Right cardiac atrium (tissue), 5 donors: ENCODE measurements around the gene PAK5. TPM values are rescaled to one million over a fixed set of nuclear protein-coding genes. Genes with fewer than 3 reads are reported as not detected.

Experiments
- ATAC-seq, 2 donors: fragments of 200-7000 bp; cut with Tn5 transposase; one replicate each; pipeline versions ENCODE4 v1.8.0 to v1.9.1; 2020; ENCODE audit warnings: moderate library complexity in 2 of 2, mild to moderate bottlenecking in 1 of 2
- DNase-seq, 3 donors: peaks; one replicate each; pipeline ENCODE4 v3.0.0-alpha.2; 2020
- H3K27ac ChIP-seq: one replicate; pipeline ENCODE4 v1.5.1; 2013; ENCODE audit warnings: mild to moderate bottlenecking, low read length, control low read depth, moderate library complexity
- H3K27me3 ChIP-seq: one replicate; pipeline ENCODE4 v1.6.1; 2013; ENCODE audit not compliant: control insufficient read depth, insufficient read depth
- H3K4me1 ChIP-seq: one replicate; pipeline ENCODE4 v1.6.1; 2013; ENCODE audit warnings: low read length; ENCODE audit not compliant: control insufficient read depth, insufficient read depth
- H3K4me3 ChIP-seq: one replicate; pipeline ENCODE4 v1.5.1; 2013; ENCODE audit warnings: low read length, control low read depth
- H3K9me3 ChIP-seq: one replicate; pipeline ENCODE4 v1.6.1; 2013; ENCODE audit warnings: low read length; ENCODE audit not compliant: control insufficient read depth
- WGBS: extraction: QIAGEN DNeasy Blood & Tissue Kit; methylation state at CpG from one replicate; pipeline ENCODE4 v1.1.7; 2013; 5-methylcytosine and 5-hydroxymethylcytosine counted together
- intact Hi-C, 4 donors: fragments of 100-400 bp; cut with DNase I; formaldehyde crosslinking; loops; one replicate each; pipeline versions ENCODE4 v1.11.0 to v1.14.0; 2022 to 2023
- polyA plus RNA-seq: library from polyadenylated mRNA; stranded (reverse); fragments of 200-250 nt; gene quantifications from one replicate; pipeline ENCODE4 v1.2.3, GENCODE V29; 2013
- total RNA-seq, 4 donors: library from RNA; stranded (reverse); fragmentation: NEBNext Ultra II Directional; extraction: Animal tissue kit (Norgen Biotek cat#: 25700); gene quantifications; one replicate each; pipeline ENCODE4 v1.2.1, GENCODE V29; 2021
- donor health status: healthy with polysubstance abuse.
- donor health status: DM: no; HTN: yes; CAD: no.
- donor health status: DM: no; HTN: no; CAD: no.
- donor health status: DM: no; HTN: yes; CAD: no; lungs with severe emphysema.
- donor health status: DM: yes; HTN: yes; CAD: no.

The PAK5 gene
- total and polyA plus RNA-seq, 5 donors, result 0.06 to 0.09 (median 0.07) TPM; not detected in 2

GRCh38 chr20:9495701-9496100 lies 343.2 kb downstream of the PAK5 start:
- no peak overlapping the region for H3K27ac ChIP-seq
- H3K4me1 ChIP-seq, result no peaks in the 10 kb centered on the region
- no peaks in the 10 kb centered on the region for H3K27me3 ChIP-seq
- no peak overlapping the region for H3K4me3 ChIP-seq
- DNase-seq, result peak in 1 of 3 donors; percentile 21
- no peak for ATAC-seq
- WGBS, result 69% methylated on average over 2 of the region's 2 CpGs
- intact Hi-C loops, result no loop called here
- no peaks in the 10 kb centered on the region for H3K9me3 ChIP-seq

GRCh38 chr20:9493803-9494202 lies 345.1 kb downstream of the PAK5 start:
- H3K4me1 ChIP-seq, result no peaks in the 10 kb centered on the region
- no peak overlapping the region for H3K4me3 ChIP-seq
- no peak for DNase-seq
- H3K27ac ChIP-seq, result no peak overlapping the region
- H3K9me3 ChIP-seq, result no peaks in the 10 kb centered on the region
- intact Hi-C loops, result no loop called here
- no peaks in the 10 kb centered on the region for H3K27me3 ChIP-seq
- no peak for ATAC-seq
- WGBS, result 79% methylated on average over 2 of the region's 2 CpGs

- intact Hi-C loops, result no loop called here
- no peaks in the 10 kb centered on the region for H3K4me1 ChIP-seq
- no peaks in the 10 kb centered on the region for H3K9me3 ChIP-seq
- ATAC-seq (no peak), DNase-seq (no peak)
- H3K4me3 ChIP-seq, result no peak overlapping the region
- H3K27me3 ChIP-seq, result no peaks in the 10 kb centered on the region
- H3K27ac ChIP-seq, result no peak overlapping the region
- WGBS, result 77% methylated on average over 4 of the region's 4 CpGs
These were observed 346.8 kb downstream of the PAK5 start for GRCh38 chr20:9492067-9492466.

- intact Hi-C loops, result no loop called here
- Histone ChIP-seq H3K4me3 (no peak overlapping the region), H3K4me1 (no peaks in the 10 kb centered on the region), H3K9me3 (no peaks in the 10 kb centered on the region), H3K27ac (no peak overlapping the region), H3K27me3 (no peaks in the 10 kb centered on the region)
- DNase-seq, result no peak
- 81% methylated on average over 1 of the region's 1 CpG for WGBS
- ATAC-seq, result no peak
These were observed 347.6 kb downstream of the PAK5 start for GRCh38 chr20:9491324-9491723.

- no peak overlapping the region for H3K4me3 ChIP-seq
- intact Hi-C loops, result no loop called here
- ATAC-seq (no peak), DNase-seq (no peak)
- H3K27ac ChIP-seq, result no peak overlapping the region
- H3K27me3 ChIP-seq, result no peaks in the 10 kb centered on the region
- 92% methylated on average over 3 of the region's 3 CpGs for WGBS
- no peaks in the 10 kb centered on the region for H3K9me3 ChIP-seq
- no peaks in the 10 kb centered on the region for H3K4me1 ChIP-seq
These were observed 348.2 kb downstream of the PAK5 start for GRCh38 chr20:9490631-9491030.

GRCh38 chr20:9490161-9490560 lies 348.7 kb downstream of the PAK5 start:
- 80% methylated on average over 3 of the region's 3 CpGs for WGBS
- Histone ChIP-seq H3K27ac (no peak overlapping the region), H3K9me3 (no peaks in the 10 kb centered on the region), H3K27me3 (no peaks in the 10 kb centered on the region), H3K4me1 (no peaks in the 10 kb centered on the region), H3K4me3 (no peak overlapping the region)
- intact Hi-C loops, result no loop called here
- DNase-seq (no peak), ATAC-seq (no peak)

GRCh38 chr20:9488063-9488462 lies 350.8 kb downstream of the PAK5 start:
- H3K4me3 ChIP-seq, result no peak overlapping the region
- ATAC-seq, result no peak
- no peaks in the 10 kb centered on the region for H3K27me3 ChIP-seq
- H3K4me1 ChIP-seq, result no peaks in the 10 kb centered on the region
- WGBS, result 45% methylated on average over 2 of the region's 2 CpGs
- intact Hi-C loops, result no loop called here
- no peak for DNase-seq
- H3K27ac ChIP-seq, result no peak overlapping the region
- H3K9me3 ChIP-seq, result no peaks in the 10 kb centered on the region

Other genes with a start within 250 kb of the PAK5 start
- 1 to 10 TPM; 2.1 to 2.9 (median 2.6) TPM for gene ANKEF1, start 195.9 kb upstream of the PAK5 start, total RNA-seq
- 0.75 TPM for gene ANKEF1, start 195.9 kb upstream of the PAK5 start, polyA plus RNA-seq